ENCODE measurements around the gene TIGIT. TPM values are rescaled to one million over a fixed set of nuclear protein-coding genes. Genes with fewer than 3 reads are reported as not detected.

TIGIT gene
- total RNA-seq, 4 donors from 2014 or later: 0.44 to 3.3 (median 1.4) TPM; not detected in 1

DNA sequence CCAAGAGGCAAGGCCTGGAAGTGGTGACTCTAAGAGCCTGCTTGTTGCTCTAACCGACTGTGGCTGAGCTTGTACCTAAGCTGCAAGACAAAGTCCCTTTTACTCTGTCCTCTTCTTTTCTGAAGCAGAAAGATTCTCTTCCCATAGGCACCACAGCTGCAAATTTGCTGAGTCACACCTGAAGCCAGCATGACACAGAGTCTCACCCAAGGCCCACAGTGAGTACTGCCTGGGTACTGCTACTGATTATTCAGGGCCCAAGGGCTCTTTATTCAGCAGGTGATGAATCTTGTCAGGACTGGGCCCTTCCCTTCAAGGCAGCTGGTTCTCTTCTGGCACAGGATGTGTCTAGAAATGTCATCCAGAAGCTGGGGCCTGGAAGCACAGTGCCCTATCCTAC, 18.9 kb upstream of the TIGIT start:
- TF ChIP-seq, protein P1, sequence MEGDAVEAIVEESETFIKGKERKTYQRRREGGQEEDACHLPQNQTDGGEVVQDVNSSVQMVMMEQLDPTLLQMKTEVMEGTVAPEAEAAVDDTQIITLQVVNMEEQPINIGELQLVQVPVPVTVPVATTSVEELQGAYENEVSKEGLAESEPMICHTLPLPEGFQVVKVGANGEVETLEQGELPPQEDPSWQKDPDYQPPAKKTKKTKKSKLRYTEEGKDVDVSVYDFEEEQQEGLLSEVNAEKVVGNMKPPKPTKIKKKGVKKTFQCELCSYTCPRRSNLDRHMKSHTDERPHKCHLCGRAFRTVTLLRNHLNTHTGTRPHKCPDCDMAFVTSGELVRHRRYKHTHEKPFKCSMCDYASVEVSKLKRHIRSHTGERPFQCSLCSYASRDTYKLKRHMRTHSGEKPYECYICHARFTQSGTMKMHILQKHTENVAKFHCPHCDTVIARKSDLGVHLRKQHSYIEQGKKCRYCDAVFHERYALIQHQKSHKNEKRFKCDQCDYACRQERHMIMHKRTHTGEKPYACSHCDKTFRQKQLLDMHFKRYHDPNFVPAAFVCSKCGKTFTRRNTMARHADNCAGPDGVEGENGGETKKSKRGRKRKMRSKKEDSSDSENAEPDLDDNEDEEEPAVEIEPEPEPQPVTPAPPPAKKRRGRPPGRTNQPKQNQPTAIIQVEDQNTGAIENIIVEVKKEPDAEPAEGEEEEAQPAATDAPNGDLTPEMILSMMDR (IDR thresholded peaks at IDR 0.05; ENCODE audit: low read depth): no peak

DNA sequence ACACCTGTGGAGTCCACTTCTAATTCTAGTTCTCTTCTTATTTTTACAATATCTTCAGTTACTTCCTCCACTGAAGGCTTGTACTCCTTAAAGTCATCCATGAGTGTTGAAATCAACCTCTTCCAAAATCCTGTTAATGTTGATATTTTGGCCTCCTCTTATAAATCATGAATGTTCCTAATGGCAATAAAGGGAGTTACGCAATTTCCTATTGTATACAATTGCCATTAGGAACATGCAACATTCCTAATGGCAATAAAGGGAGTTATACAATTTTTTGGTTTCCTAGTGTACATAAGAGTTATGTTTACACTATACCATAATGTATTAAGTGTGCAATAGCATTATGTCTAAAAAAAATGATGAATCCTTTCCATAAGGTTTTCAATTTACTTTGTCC, 9.2 kb upstream of the TIGIT start:
- TF ChIP-seq, protein P1 (IDR thresholded peaks at IDR 0.05; ENCODE audit: low read depth): no peak

DNA sequence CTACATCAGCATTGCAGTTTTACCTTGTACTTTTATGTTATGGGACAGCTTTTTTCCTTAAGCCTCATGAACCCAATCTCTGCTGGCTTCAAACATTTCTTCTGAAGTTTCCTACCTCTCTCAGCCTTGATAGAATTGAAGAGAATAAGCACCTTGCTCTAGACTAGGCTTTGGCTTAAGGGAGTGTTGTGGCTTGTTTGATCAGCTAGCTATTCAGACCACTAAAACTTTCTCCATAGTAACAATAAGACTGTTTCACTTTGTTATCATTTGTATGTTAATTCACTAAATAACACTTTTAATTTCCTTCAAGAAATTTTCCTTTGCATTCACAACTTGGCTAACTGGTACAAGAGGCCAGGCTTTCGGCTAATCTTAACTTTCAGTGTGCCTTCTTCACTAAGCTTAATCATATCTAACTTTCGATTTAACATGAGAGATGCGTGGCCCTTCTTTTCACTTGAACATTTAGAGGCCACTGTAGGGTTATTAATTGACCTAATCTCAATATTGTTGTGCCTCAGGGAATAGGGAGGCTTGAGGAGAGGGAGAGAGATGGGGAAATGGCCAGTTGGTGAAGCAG, 8.1 kb upstream of the TIGIT start:
- TF ChIP-seq, protein P1 (IDR thresholded peaks at IDR 0.05; ENCODE audit: low read depth): no peak

DNA sequence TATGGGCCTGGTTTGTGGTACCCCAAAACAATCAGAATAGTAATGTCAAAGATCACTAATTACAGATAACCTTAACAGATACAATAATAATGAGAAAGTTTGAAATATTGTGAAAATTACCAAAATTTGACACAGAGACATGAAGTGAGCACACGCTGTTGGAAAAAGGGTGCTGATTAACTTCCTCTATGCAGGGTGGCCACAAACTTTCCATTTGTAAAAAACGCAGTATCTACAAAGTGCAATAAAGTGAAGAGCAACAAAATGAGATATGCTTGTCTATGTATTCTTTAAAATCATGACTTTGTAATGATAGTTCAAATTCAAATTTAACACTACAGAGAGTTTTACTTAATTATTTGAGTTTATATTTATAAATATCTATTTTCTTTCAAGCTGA, 7.6 kb upstream of the TIGIT start:
- TF ChIP-seq, protein P1 (IDR thresholded peaks at IDR 0.05; ENCODE audit: low read depth): no peak

DNA sequence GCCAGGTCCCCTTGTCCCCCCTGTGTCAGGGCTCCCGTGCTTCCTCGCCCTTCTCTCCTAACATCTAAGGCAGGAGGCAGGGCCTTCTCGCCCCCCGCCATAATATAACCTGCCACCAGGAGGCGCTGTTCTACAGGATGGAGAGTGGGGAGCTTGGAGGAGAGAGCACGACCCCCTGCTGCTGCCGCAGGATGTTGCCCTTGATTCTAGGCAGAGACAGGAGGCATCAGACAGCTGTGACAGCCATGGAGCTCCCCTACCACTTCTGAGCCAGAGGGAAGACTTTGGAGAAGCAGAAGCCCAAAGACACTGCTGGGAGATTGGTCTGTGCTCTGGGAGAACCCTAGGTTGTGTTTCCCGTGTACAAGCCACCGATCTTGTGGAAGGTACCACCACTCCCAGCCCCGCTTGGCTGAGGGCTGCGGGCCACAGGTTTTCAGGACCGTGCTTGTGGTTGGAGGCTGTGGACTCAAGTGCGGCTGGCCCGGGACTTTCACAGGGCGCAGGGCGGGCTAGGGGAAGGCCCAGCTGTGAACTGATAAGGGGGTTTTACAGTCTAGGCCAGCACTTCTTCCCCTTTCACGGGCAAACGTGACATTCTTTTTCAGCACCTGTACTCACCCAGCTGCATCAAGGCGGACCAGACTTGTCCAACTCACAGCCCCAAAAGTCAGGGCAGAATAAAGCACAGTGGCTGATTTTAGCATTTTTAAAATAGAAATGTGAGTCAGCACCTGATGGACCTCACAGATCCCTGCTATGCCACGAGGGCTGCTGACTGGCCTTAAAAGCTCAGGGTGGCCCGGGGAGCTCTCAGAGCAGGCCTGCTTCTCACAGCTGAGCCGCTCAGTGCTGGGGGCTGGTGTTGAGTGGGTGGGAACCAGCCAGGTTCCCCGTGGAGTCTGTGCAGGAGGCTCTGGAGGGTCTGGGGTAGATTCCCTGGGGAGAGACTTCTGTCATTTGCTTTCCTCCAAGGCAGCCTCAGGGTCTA, 2.6 kb upstream of the TIGIT start:
- TF ChIP-seq, protein P1 (IDR thresholded peaks at IDR 0.05; ENCODE audit: low read depth): no peak

DNA sequence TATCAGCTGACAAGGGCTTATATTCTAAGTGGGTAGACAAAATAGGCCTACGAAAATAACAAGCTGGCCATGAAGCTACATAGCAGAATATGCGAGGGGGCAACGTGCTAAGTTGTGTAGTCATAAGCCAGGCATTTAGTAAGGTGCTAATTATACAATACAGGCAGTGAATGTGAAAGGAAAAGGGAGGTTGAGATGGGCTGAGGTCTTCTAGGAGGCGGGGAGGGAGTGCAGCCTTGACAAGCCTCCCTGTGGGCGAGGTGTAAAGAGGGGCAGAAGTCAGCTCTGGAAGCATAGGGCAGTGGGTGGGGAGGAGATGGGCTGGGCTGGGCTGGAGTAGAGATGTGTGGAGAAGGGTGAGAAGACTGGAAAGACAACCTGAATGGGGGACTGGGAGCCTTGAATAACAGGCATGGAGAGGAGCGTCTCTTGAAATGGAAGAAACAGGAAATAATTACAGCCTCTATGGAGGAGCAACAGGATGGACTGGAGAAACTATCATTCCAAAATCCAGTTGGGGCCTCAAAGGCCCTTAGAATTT, 1.2 kb downstream of the TIGIT start:
- TF ChIP-seq, protein P1 (IDR thresholded peaks at IDR 0.05; ENCODE audit: low read depth): no peak

DNA sequence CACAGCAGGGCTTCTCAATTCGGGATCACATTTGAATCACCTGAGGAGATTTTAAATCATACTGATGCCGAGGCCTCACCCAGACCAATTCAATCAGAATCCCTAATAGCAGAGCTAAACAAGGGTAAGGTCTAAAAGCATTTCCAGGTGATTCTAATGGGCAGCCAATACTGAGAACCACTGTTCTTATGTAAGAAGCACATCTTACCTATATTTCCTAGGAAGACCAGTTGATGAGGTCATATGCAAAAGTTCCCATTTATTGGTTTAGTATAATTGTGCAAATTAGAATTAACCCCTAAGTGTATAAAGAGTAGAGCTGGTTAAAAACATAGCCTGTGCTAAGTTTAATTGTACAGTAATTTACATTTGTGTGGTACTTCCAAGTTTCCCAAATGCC, 2.1 kb downstream of the TIGIT start:
- TF ChIP-seq, protein P1 (IDR thresholded peaks at IDR 0.05; ENCODE audit: low read depth): no peak
